ENCODE measurements around the gene ZNF423. TPM values are rescaled to one million over a fixed set of nuclear protein-coding genes. Genes with fewer than 3 reads are reported as not detected.

ZNF423 gene
- total and polyA plus RNA-seq, 2 of the 13 experiments (the other 11 are each of a cell fraction or from before 2014, with no cell fraction given), result 0.07 to 0.31 TPM

DNA sequence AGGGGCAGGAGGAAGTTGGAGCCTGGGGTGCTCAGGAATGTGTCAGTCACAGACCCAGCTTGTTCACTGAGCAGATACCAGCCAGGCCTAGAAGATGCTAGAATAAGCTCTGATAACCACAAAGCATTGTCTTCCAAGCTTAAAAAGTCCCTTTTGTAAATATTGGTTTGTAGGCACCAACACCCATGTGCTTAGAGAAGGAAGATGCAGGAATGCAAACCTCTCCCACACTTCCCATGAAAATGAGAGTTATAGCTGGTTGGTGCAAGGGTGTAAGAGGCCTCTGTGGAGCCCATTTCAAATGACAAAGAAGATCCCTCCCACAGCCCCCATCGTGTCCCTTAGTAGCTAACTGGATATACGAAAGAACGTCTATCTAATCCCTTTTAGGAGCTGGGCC, 272.0 kb downstream of the ZNF423 start:
- no peak for TF ChIP-seq ZNF124 (CRISPR knock-in tag; IDR thresholded peaks at IDR 0.05)
- TF ChIP-seq, protein P1, sequence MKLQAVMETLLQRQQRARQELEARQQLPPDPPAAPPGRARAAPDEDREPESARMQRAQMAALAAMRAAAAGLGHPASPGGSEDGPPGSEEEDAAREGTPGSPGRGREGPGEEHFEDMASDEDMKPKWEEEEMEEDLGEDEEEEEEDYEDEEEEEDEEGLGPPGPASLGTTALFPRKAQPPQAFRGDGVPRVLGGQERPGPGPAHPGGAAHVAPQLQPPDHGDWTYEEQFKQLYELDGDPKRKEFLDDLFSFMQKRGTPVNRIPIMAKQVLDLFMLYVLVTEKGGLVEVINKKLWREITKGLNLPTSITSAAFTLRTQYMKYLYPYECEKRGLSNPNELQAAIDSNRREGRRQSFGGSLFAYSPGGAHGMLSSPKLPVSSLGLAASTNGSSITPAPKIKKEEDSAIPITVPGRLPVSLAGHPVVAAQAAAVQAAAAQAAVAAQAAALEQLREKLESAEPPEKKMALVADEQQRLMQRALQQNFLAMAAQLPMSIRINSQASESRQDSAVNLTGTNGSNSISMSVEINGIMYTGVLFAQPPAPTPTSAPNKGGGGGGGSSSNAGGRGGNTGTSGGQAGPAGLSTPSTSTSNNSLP (IDR thresholded peaks at IDR 0.05; ENCODE audit: low read depth, low read length), result no peak
- no peak for TF ChIP-seq ZNF850 (CRISPR knock-in tag; conservative IDR thresholded peaks at IDR 0.05)
- TF ChIP-seq ZEB1 (IDR thresholded peaks at IDR 0.05; ENCODE audit: insufficient replicate concordance, low read depth), result no peak
- TF ChIP-seq, protein P2, sequence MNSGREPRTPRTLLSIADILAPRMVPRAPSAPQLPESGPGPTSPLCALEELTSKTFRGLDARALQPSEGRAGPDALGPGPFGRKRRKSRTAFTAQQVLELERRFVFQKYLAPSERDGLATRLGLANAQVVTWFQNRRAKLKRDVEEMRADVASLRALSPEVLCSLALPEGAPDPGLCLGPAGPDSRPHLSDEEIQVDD (CRISPR knock-in tag; IDR thresholded peaks at IDR 0.05; ENCODE audit: borderline replicate concordance), result no peak
- TF ChIP-seq RFXAP (CRISPR knock-in tag; IDR thresholded peaks at IDR 0.05; ENCODE audit: borderline replicate concordance), result no peak
- no peak for TF ChIP-seq SOX6 (IDR thresholded peaks at IDR 0.05)
- TF ChIP-seq SOX6 (CRISPR knock-in tag; IDR thresholded peaks at IDR 0.05), result no peak
- TF ChIP-seq ZKSCAN1 (IDR thresholded peaks at IDR 0.05; ENCODE audit: low read length), result no peak
- TF ChIP-seq MXD4 (CRISPR knock-in tag; IDR thresholded peaks at IDR 0.05), result no peak
- TF ChIP-seq, protein P3, sequence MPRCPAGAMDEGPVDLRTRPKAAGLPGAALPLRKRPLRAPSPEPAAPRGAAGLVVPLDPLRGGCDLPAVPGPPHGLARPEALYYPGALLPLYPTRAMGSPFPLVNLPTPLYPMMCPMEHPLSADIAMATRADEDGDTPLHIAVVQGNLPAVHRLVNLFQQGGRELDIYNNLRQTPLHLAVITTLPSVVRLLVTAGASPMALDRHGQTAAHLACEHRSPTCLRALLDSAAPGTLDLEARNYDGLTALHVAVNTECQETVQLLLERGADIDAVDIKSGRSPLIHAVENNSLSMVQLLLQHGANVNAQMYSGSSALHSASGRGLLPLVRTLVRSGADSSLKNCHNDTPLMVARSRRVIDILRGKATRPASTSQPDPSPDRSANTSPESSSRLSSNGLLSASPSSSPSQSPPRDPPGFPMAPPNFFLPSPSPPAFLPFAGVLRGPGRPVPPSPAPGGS (CRISPR knock-in tag; IDR thresholded peaks at IDR 0.05), result no peak
- no peak for TF ChIP-seq ZNF205 (CRISPR knock-in tag; IDR thresholded peaks at IDR 0.05)
- no peak for TF ChIP-seq KDM5A (IDR thresholded peaks at IDR 0.05; ENCODE audit: borderline replicate concordance, low read length)
- no peak for TF ChIP-seq CBFB (CRISPR knock-in tag; IDR thresholded peaks at IDR 0.05)
- no peak for TF ChIP-seq ZNF230 (CRISPR knock-in tag; IDR thresholded peaks at IDR 0.05)
- TF ChIP-seq RARG (CRISPR knock-in tag; IDR thresholded peaks at IDR 0.05; ENCODE audit: low read depth), result no peak
- no peak for TF ChIP-seq MAFF (IDR thresholded peaks at IDR 0.05; ENCODE audit: low read depth, low read length)
- no peak for TF ChIP-seq ZNF549 (CRISPR knock-in tag; IDR thresholded peaks at IDR 0.05)
- TF ChIP-seq MED13 (CRISPR knock-in tag; IDR thresholded peaks at IDR 0.05), result no peak
- no peak for TF ChIP-seq GPN1 (CRISPR knock-in tag; IDR thresholded peaks at IDR 0.05; ENCODE audit: borderline replicate concordance)
- TF ChIP-seq SIN3A (IDR thresholded peaks at IDR 0.05; ENCODE audit: borderline replicate concordance, low read depth, low read length), result no peak
- peaks cover 2 to 24% of the 10 kb centered on the region in 2 experiments; a peak in 3 of 5 replicates for H3K27me3 ChIP-seq (ENCODE audit: control insufficient read depth in 1 of 2, insufficient read depth in 2 of 2, low read length in 2 of 2)
- no peak overlapping the region for H3K9ac ChIP-seq (ENCODE audit: insufficient read depth, low read depth, low read length)
- no peaks in the 10 kb centered on the region for H3K9me3 ChIP-seq (ENCODE audit: low read length)
- intact Hi-C loops (cut with micrococcal nuclease; ENCODE audit: unreplicated experiment), result no loop called here
- no peak overlapping the region for H3K4me2 ChIP-seq (ENCODE audit: low read depth, low read length)
- no peak for ATAC-seq
- ChIA-PET POLR2A (no interaction called here), CTCF (ENCODE audit: low intra/inter-chr PET ratio, low total read pairs) (no interaction called here)
- no peak overlapping the region for H3K4me3 ChIP-seq (replicated peaks in 1 of 3; ENCODE audit: insufficient read depth in 1 of 3, low read depth in 2 of 3, low read length in 3 of 3)
- 24% methylated on average over 3 of the region's 3 CpGs for WGBS (ENCODE audit: low lambda C conversion rate)
- H3K27ac ChIP-seq (ENCODE audit: extremely low read length, insufficient read depth, low read length), result no peak overlapping the region
- BruUV-seq (replicated peaks), result no TSS peak
- no peaks in the 10 kb centered on the region for H3K4me1 ChIP-seq (ENCODE audit: insufficient read depth, low read length)
- no peaks in the 10 kb centered on the region for H4K20me1 ChIP-seq (ENCODE audit: insufficient read depth, low read length)
- DNase-seq (ENCODE audit: low spot score), result no peak
- no peak overlapping the region for H2AFZ ChIP-seq (ENCODE audit: low read length)
- H3K79me2 ChIP-seq (ENCODE audit: insufficient read depth, low read length), result no peaks in the 10 kb centered on the region
- H3K36me3 ChIP-seq (replicated peaks in 1 of 2; ENCODE audit: control insufficient read depth in 1 of 2, insufficient read depth in 2 of 2, low read length in 2 of 2), result no peaks in the 10 kb centered on the region
- FAIRE-seq, result no peak
- in situ Hi-C loops (cut with HindIII; ENCODE audit: extremely low pct_ligation_motif_present, low pct_unique_long_range_greater_than_20kb), result no loop called here

Measured in HepG2 (cell line).